K562 (cell line): ENCODE results near the gene CLCNKA.
"Not testable (repeated sequence)": the region's sequence is repeated elsewhere in the genome, so short reads cannot be mapped to it uniquely, and the experiment has no call there.

ENCODE experiments used
- ATF7 ChIP-seq: fragments of 450-650 bp; IDR thresholded peaks from 2 replicates; pipeline ENCODE4 v1.7.1; 2014; ENCODE audit warnings: mild to moderate bottlenecking, moderate library complexity
- CCAR2 ChIP-seq: fragments of 200-400 bp; formaldehyde crosslinking; IDR thresholded peaks from 2 replicates; pipeline ENCODE4 v1.6.1; 2017; ENCODE audit warnings: mild to moderate bottlenecking, low read depth, low read length
- FOXA1 ChIP-seq: fragments of 450-650 bp; IDR thresholded peaks from 2 replicates; pipeline ENCODE4 v1.6.1; 2016; ENCODE audit warnings: mild to moderate bottlenecking, borderline replicate concordance
- HCFC1 ChIP-seq: IDR thresholded peaks from 2 replicates; pipeline ENCODE4 v1.6.1; 2012; ENCODE audit warnings: low read depth, low read length, improper control_type of control experiment
- KDM1A ChIP-seq, 2 experiments: fragments of 450-650 bp; IDR thresholded peaks; 2 replicates each; pipeline ENCODE4 v1.6.1; 2016; ENCODE audit warnings: mild to moderate bottlenecking in 2 of 2
- NFYB ChIP-seq: IDR thresholded peaks from 2 replicates; pipeline ENCODE4 v1.6.1; 2011; ENCODE audit warnings: mild to moderate bottlenecking, moderate library complexity; ENCODE audit not compliant: insufficient read length; ENCODE audit errors: extremely low read depth
- RCOR1 ChIP-seq, 2 experiments: IDR thresholded peaks; 2 replicates each; pipeline ENCODE4 v1.6.1; 2012; ENCODE audit warnings: low read depth in 2 of 2, low read length in 2 of 2, borderline replicate concordance in 1 of 2, improper control_type of control experiment in 1 of 2
- RFX1 ChIP-seq: fragments of 450-650 bp; IDR thresholded peaks from 2 replicates; pipeline ENCODE4 v1.6.1; 2016; ENCODE audit warnings: mild to moderate bottlenecking, moderate library complexity
- SRF ChIP-seq, 2 experiments: fragments of 250-450, 450-650 bp in 1 of 2; sonication (Bioruptor Pico) in 1 of 2; sonication (generic) in 1 of 2; formaldehyde crosslinking; IDR thresholded peaks; 2 replicates each; pipeline versions ENCODE4 v1.5.0 to v1.5.1; 2020 to 2022; ENCODE audit warnings: mild to moderate bottlenecking in 1 of 2, missing genetic modification reagents in 1 of 2
- ZNF586 ChIP-seq: fragments of 450-650 bp; formaldehyde crosslinking; conservative IDR thresholded peaks from 2 replicates; pipeline ENCODE4 v1.4.0; 2020; ENCODE audit warnings: mild to moderate bottlenecking, moderate library complexity
- TF ChIP-seq, protein P1 (sequence below): sonication (generic); formaldehyde crosslinking; IDR thresholded peaks from 2 replicates; pipeline ENCODE4 v1.8.1; 2023; ENCODE audit warnings: mild to moderate bottlenecking, missing genetic modification reagents
- TF ChIP-seq, protein P2 (sequence below), 3 experiments: IDR thresholded peaks in 2 of 3; conservative IDR thresholded peaks in 1 of 3; 2 replicates each; pipeline ENCODE4 v1.5.1; 2011 to 2012; ENCODE audit warnings: low read length in 3 of 3, mild to moderate bottlenecking in 3 of 3, control low read depth in 2 of 3, improper control_type of control experiment in 1 of 3, inconsistent platforms in 1 of 3, low read depth in 1 of 3, mixed read lengths in 1 of 3, moderate library complexity in 1 of 3; ENCODE audit not compliant: insufficient read depth in 2 of 3
- TF ChIP-seq, protein P3 (sequence below): fragments of 450-650 bp; IDR thresholded peaks from 2 replicates; pipeline ENCODE4 v1.6.1; 2016; ENCODE audit warnings: mild to moderate bottlenecking
- TF ChIP-seq, protein P4 (sequence below): sonication (generic); formaldehyde crosslinking; IDR thresholded peaks from 2 replicates; pipeline ENCODE4 v1.8.0; 2022; ENCODE audit warnings: mild to moderate bottlenecking, missing genetic modification reagents

DNA sequence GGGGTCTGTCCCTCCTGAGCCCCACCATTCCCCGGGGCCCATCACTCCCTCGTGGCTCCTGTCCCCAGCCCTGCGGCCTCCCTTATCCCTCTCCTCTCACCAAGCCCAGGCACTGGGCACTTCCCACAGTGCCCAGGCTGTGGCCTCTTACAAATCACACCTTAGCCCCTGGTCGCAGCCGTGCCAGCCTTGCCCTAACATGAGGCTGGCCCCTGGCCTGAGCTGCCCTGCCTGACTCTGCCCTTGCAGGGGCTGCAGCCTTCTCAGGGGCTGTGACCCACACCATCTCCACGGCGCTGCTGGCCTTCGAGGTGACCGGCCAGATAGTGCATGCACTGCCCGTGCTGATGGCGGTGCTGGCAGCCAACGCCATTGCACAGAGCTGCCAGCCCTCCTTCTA is 30.1 kb downstream of the CLCNKA start:
- not testable (repeated sequence) for TF ChIP-seq CCAR2; SRF (CRISPR knock-in tag; IDR thresholded peaks at IDR 0.05); NFYB; FOXA1; ATF7; HCFC1; RCOR1 (IDR thresholded peaks at IDR 0.05; ENCODE audit: borderline replicate concordance in 1 of 2, low read depth in 2 of 2, low read length in 2 of 2); RFX1; ZNF586; KDM1A (IDR thresholded peaks at IDR 0.05)
- TF ChIP-seq, protein P1, sequence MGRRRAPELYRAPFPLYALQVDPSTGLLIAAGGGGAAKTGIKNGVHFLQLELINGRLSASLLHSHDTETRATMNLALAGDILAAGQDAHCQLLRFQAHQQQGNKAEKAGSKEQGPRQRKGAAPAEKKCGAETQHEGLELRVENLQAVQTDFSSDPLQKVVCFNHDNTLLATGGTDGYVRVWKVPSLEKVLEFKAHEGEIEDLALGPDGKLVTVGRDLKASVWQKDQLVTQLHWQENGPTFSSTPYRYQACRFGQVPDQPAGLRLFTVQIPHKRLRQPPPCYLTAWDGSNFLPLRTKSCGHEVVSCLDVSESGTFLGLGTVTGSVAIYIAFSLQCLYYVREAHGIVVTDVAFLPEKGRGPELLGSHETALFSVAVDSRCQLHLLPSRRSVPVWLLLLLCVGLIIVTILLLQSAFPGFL (CRISPR knock-in tag) = not testable (repeated sequence)
- TF ChIP-seq, protein P2, sequence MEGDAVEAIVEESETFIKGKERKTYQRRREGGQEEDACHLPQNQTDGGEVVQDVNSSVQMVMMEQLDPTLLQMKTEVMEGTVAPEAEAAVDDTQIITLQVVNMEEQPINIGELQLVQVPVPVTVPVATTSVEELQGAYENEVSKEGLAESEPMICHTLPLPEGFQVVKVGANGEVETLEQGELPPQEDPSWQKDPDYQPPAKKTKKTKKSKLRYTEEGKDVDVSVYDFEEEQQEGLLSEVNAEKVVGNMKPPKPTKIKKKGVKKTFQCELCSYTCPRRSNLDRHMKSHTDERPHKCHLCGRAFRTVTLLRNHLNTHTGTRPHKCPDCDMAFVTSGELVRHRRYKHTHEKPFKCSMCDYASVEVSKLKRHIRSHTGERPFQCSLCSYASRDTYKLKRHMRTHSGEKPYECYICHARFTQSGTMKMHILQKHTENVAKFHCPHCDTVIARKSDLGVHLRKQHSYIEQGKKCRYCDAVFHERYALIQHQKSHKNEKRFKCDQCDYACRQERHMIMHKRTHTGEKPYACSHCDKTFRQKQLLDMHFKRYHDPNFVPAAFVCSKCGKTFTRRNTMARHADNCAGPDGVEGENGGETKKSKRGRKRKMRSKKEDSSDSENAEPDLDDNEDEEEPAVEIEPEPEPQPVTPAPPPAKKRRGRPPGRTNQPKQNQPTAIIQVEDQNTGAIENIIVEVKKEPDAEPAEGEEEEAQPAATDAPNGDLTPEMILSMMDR (IDR thresholded peaks at IDR 0.05 in 2 of 3, conservative IDR thresholded peaks at IDR 0.05 in 1 of 3; ENCODE audit: insufficient read depth in 2 of 3, low read depth in 1 of 3, low read length in 3 of 3) = not testable (repeated sequence)
- TF ChIP-seq, protein P3, sequence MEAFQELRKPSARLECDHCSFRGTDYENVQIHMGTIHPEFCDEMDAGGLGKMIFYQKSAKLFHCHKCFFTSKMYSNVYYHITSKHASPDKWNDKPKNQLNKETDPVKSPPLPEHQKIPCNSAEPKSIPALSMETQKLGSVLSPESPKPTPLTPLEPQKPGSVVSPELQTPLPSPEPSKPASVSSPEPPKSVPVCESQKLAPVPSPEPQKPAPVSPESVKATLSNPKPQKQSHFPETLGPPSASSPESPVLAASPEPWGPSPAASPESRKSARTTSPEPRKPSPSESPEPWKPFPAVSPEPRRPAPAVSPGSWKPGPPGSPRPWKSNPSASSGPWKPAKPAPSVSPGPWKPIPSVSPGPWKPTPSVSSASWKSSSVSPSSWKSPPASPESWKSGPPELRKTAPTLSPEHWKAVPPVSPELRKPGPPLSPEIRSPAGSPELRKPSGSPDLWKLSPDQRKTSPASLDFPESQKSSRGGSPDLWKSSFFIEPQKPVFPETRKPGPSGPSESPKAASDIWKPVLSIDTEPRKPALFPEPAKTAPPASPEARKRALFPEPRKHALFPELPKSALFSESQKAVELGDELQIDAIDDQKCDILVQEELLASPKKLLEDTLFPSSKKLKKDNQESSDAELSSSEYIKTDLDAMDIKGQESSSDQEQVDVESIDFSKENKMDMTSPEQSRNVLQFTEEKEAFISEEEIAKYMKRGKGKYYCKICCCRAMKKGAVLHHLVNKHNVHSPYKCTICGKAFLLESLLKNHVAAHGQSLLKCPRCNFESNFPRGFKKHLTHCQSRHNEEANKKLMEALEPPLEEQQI = not testable (repeated sequence)
- TF ChIP-seq, protein P4, sequence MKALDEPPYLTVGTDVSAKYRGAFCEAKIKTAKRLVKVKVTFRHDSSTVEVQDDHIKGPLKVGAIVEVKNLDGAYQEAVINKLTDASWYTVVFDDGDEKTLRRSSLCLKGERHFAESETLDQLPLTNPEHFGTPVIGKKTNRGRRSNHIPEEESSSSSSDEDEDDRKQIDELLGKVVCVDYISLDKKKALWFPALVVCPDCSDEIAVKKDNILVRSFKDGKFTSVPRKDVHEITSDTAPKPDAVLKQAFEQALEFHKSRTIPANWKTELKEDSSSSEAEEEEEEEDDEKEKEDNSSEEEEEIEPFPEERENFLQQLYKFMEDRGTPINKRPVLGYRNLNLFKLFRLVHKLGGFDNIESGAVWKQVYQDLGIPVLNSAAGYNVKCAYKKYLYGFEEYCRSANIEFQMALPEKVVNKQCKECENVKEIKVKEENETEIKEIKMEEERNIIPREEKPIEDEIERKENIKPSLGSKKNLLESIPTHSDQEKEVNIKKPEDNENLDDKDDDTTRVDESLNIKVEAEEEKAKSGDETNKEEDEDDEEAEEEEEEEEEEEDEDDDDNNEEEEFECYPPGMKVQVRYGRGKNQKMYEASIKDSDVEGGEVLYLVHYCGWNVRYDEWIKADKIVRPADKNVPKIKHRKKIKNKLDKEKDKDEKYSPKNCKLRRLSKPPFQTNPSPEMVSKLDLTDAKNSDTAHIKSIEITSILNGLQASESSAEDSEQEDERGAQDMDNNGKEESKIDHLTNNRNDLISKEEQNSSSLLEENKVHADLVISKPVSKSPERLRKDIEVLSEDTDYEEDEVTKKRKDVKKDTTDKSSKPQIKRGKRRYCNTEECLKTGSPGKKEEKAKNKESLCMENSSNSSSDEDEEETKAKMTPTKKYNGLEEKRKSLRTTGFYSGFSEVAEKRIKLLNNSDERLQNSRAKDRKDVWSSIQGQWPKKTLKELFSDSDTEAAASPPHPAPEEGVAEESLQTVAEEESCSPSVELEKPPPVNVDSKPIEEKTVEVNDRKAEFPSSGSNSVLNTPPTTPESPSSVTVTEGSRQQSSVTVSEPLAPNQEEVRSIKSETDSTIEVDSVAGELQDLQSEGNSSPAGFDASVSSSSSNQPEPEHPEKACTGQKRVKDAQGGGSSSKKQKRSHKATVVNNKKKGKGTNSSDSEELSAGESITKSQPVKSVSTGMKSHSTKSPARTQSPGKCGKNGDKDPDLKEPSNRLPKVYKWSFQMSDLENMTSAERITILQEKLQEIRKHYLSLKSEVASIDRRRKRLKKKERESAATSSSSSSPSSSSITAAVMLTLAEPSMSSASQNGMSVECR (CRISPR knock-in tag) = not testable (repeated sequence)
